Activated T-cell treated with anti-CD3 and anti-CD28 coated beads, Interleukin-2, amount 50 U/mL, for 4 hours (primary cell): ENCODE data around the gene NR3C2. TPM values are rescaled to one million over a fixed set of nuclear protein-coding genes. Genes with fewer than 3 reads are reported as not detected.
A peak's percentile ranks its signal among the peaks of the same experiment; 100 is the strongest.

Source experiments
- ATAC-seq, 2 donors: fragments of 200-7000 bp; cut with Tn5 transposase; one replicate each; pipeline ENCODE4 v1.10.0; 2021
- DNase-seq: peaks from one replicate; pipeline ENCODE4 v3.0.0-alpha.2; 2020
- H3K27me3 Mint-ChIP-seq: one replicate; pipeline ENCODE4 v1.8.0; 2021; ENCODE audit warnings: low read depth, mixed read lengths
- H3K36me3 Mint-ChIP-seq: one replicate; pipeline ENCODE4 v1.8.0; 2022; ENCODE audit warnings: mixed read lengths; ENCODE audit not compliant: insufficient read depth
- H3K4me1 Mint-ChIP-seq: one replicate; pipeline ENCODE4 v1.8.0; 2021; ENCODE audit warnings: low read depth, mixed read lengths
- H3K4me3 Mint-ChIP-seq: one replicate; pipeline ENCODE4 v1.8.0; 2021; ENCODE audit warnings: mild to moderate bottlenecking, moderate library complexity, mixed read lengths
- H3K9me3 Mint-ChIP-seq: one replicate; pipeline ENCODE4 v1.8.0; 2021; ENCODE audit warnings: mixed read lengths
- total RNA-seq, 3 donors: library from RNA; stranded (reverse); gene quantifications; one replicate each; pipeline ENCODE4 v1.2.1, GENCODE V29; 2021

NR3C2 gene
- total RNA-seq, 3 donors from 2014 or later, result 1.3 to 2.0 (median 1.7) TPM

DNA sequence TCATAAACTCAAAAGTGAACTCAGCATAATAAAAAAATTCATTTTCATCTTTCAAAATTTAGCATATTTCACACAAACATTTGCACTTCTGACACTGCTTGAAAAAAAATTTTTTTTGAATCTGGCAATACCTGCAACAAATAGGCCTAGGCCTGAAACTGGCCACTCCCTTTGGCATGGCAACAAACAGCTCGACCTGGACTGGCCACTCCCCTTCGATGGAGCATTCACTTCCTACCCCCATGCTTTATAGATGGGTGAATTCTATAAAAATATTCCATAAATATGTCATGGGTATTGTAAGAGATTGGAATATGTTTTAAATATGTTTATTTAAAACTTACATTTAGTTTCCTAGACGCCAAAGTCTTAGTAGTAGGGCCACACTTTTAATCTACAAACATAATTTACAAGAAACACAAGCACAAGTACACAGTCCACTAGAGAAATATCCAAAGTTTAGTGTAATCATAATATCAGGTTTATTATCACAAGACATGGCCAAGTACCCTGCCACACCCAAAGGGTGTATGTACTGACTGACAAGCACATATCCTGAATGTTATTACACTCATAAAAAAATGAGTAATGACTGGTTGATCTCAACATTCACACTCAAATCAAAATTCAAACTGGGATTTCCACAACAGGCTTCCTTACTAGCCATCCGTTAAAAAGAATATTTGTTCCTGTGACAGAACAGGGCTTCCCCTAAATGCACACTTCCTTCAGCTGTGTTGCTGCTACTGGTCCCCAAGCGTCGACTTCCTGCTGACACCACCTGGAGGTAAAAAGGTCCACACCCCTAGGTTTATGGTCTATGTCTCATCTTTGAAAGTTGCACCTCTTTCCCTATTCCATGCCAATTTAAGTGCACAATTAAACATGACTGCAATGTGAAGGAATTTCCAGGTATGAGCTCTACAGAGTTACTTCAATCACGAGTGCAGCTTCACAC is 271.5 kb downstream of the NR3C2 start:
- DNase-seq (no peak), ATAC-seq (peak in 1 of 2 donors; percentile 14)
- H3K27me3 Mint-ChIP-seq, result no peaks in the 10 kb centered on the region
- peaks cover 9% of the 10 kb centered on the region for H3K36me3 Mint-ChIP-seq
- no peaks in the 10 kb centered on the region for H3K9me3 Mint-ChIP-seq
- no peak overlapping the region for H3K4me3 Mint-ChIP-seq
- H3K4me1 Mint-ChIP-seq, result peaks cover 21% of the 10 kb centered on the region

DNA sequence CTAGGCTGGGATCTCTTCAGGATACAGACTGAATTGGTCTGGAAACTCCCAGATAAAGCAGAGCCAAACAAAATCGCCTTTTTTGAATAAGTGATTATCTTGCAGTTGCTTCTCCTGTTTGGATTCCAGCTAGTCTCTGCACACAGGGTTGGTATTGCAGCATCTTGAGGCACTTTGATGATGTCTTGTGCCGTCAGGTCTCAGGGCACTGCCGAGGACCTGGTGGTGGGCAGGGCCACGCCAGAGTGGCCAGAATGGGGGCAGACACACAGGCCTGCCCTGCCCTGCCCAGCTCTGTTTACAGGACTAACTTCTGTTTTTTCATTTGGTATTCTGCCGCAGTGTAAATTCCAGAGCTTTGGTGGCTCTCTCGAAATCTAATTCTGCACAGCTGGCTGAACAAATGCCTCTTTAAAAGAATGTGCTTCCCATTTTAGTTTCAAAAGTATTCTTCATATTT is 276.1 kb downstream of the NR3C2 start:
- ATAC-seq, result no peak
- H3K9me3 Mint-ChIP-seq, result no peaks in the 10 kb centered on the region
- H3K4me1 Mint-ChIP-seq, result peaks cover 10% of the 10 kb centered on the region
- DNase-seq, result no peak
- no peaks in the 10 kb centered on the region for H3K36me3 Mint-ChIP-seq
- H3K27me3 Mint-ChIP-seq, result no peaks in the 10 kb centered on the region
- H3K4me3 Mint-ChIP-seq, result no peak overlapping the region

- Mint-ChIP-seq H3K4me3 (no peak overlapping the region), H3K27me3 (no peaks in the 10 kb centered on the region), H3K36me3 (no peaks in the 10 kb centered on the region), H3K4me1 (peaks cover 4% of the 10 kb centered on the region), H3K9me3 (no peaks in the 10 kb centered on the region)
- no peak for DNase-seq
- ATAC-seq, result no peak
Measured at GRCh38 chr4:148164557-148164956, 277.7 kb downstream of the NR3C2 start.

DNA sequence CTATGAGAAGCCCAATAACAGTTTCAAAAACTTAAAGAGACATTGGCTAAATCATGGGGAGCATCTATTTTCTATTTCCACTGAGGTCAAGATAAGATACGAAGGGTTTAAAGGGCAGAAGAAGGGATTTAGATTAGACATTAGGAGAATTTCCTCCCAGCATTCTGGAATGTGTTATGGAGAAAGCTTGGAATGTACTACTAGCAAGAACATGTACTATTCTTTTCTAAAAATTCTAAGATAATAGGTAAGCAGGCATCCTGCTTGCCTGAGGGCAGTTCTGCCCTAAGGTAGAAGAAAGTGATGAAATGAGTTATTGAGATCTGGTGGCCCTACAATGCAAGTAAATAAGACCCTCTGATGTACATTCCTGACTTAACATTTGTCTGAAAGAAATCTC is 279.2 kb downstream of the NR3C2 start:
- no peak for ATAC-seq
- no peak overlapping the region for H3K4me3 Mint-ChIP-seq
- peaks cover 4% of the 10 kb centered on the region for H3K4me1 Mint-ChIP-seq
- no peak for DNase-seq
- H3K36me3 Mint-ChIP-seq, result no peaks in the 10 kb centered on the region
- H3K27me3 Mint-ChIP-seq, result no peaks in the 10 kb centered on the region
- H3K9me3 Mint-ChIP-seq, result no peaks in the 10 kb centered on the region

- no peaks in the 10 kb centered on the region for H3K9me3 Mint-ChIP-seq
- DNase-seq, result no peak
Measured at GRCh38 chr4:148162519-148162918, 279.7 kb downstream of the NR3C2 start.

GRCh38 chr4:148161601-148162000 is 280.6 kb downstream of the NR3C2 start:
- H3K4me3 Mint-ChIP-seq, result no peak overlapping the region
- peaks cover 4% of the 10 kb centered on the region for H3K4me1 Mint-ChIP-seq
- no peak for ATAC-seq
- H3K9me3 Mint-ChIP-seq, result no peaks in the 10 kb centered on the region
- H3K36me3 Mint-ChIP-seq, result no peaks in the 10 kb centered on the region
- no peaks in the 10 kb centered on the region for H3K27me3 Mint-ChIP-seq
- no peak for DNase-seq

More at GRCh38 chr4:148162519-148162918, 279.7 kb downstream of the NR3C2 start:
- no peak for ATAC-seq
- Mint-ChIP-seq H3K36me3 (no peaks in the 10 kb centered on the region), H3K27me3 (no peaks in the 10 kb centered on the region), H3K4me3 (no peak overlapping the region), H3K4me1 (peaks cover 4% of the 10 kb centered on the region)

DNA sequence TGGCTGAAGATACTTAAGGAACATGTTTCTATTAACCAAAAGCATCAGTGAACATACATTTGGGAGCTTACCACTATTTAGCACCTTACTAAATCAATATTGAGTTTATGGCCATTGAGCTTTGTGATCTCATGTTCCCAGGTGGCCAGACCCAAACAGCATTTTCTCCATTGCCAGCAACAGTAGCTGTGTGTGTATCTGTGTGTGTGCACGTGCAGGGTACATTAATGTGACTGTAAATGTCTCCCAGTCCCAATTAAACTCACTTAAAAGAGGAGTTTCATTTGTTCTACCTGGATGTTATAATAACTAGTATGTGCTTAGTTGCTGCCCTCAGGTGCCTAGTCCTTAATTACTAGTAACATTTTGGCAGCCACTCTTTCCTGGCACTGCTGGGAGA is 282.4 kb downstream of the NR3C2 start:
- no peaks in the 10 kb centered on the region for H3K27me3 Mint-ChIP-seq
- peaks cover 2% of the 10 kb centered on the region for H3K36me3 Mint-ChIP-seq
- no peak overlapping the region for H3K4me3 Mint-ChIP-seq
- peaks cover 4% of the 10 kb centered on the region for H3K4me1 Mint-ChIP-seq
- DNase-seq (no peak), ATAC-seq (no peak)
- H3K9me3 Mint-ChIP-seq, result no peaks in the 10 kb centered on the region

- no peak overlapping the region for H3K4me3 Mint-ChIP-seq
- no peaks in the 10 kb centered on the region for H3K4me1 Mint-ChIP-seq
- ATAC-seq (no peak), DNase-seq (no peak)
- H3K27me3 Mint-ChIP-seq, result no peaks in the 10 kb centered on the region
- no peaks in the 10 kb centered on the region for H3K9me3 Mint-ChIP-seq
- H3K36me3 Mint-ChIP-seq, result peaks cover 14% of the 10 kb centered on the region
Measured at GRCh38 chr4:148154769-148155168, 287.4 kb downstream of the NR3C2 start.

DNA sequence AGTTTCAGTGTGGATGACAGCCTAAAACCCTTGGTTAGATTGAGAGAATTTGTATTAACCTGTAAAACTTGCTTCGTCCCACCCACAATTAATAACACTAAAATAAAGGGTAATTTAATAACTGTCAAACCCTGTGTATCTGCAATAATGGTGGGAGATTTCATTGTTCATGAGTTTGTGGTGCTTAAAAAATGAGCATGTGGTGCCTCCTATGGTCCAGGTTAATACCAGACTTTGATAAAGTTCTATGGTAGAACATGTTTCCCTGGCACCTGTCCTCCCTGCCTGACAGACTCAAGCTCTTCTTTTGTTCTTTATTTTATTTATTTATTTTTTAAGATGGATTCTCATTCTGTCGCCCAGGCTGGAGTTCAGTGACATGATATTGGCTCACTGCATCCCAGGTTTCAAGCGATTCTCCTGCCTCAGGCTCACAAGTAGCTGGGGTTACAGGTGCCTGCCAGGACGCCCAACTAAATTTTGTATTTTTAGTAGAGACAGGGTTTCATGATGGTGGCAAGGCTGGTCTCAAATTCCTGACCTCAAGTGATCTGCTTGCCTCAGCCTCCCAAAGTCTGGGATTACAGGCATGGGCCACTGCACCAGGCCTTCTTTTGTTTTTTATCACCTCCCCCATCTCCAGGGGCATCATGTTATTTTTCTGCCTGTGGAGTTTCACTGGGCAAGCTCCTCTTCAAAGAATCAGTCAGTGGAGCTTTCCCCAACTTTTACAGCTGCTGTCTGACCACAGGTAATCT is 289.2 kb downstream of the NR3C2 start:
- ATAC-seq, result no peak
- no peaks in the 10 kb centered on the region for H3K27me3 Mint-ChIP-seq
- peaks cover 20% of the 10 kb centered on the region for H3K36me3 Mint-ChIP-seq

GRCh38 chr4:148151806-148152205 is 290.4 kb downstream of the NR3C2 start:
- no peaks in the 10 kb centered on the region for H3K9me3 Mint-ChIP-seq

More for the DNA sequence above, 289.2 kb downstream of the NR3C2 start:
- Mint-ChIP-seq H3K9me3 (no peaks in the 10 kb centered on the region), H3K4me3 (no peak overlapping the region), H3K4me1 (no peaks in the 10 kb centered on the region)
- no peak for DNase-seq

DNA sequence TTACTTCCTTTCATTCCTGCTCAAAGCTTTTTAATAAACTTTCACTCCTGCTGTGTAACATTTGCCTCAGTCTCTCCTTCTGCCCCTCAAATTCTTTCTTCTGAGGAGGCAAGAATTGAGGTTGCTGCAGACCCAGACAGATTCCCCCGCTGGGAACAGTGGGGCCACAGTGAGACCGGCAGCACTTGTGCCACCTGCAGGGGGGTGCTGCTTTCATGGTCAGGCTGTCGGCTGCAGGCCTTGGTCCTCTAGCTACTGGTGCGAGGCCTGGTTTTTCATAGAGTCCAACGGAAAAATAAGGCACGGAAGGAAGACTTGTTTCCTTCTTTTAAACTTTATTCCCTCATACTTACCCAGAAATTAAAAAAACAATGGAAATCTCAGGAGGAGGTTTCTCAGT is 296.7 kb downstream of the NR3C2 start:
- no peaks in the 10 kb centered on the region for H3K9me3 Mint-ChIP-seq
- peaks cover 36% of the 10 kb centered on the region for H3K36me3 Mint-ChIP-seq
- ATAC-seq (no peak), DNase-seq (no peak)
- no peaks in the 10 kb centered on the region for H3K4me1 Mint-ChIP-seq
- no peak overlapping the region for H3K4me3 Mint-ChIP-seq
- no peaks in the 10 kb centered on the region for H3K27me3 Mint-ChIP-seq

More at GRCh38 chr4:148151806-148152205, 290.4 kb downstream of the NR3C2 start:
- Mint-ChIP-seq H3K4me3 (no peak overlapping the region), H3K4me1 (no peaks in the 10 kb centered on the region), H3K36me3 (peaks cover 26% of the 10 kb centered on the region), H3K27me3 (no peaks in the 10 kb centered on the region)
- ATAC-seq (no peak), DNase-seq (no peak)

DNA sequence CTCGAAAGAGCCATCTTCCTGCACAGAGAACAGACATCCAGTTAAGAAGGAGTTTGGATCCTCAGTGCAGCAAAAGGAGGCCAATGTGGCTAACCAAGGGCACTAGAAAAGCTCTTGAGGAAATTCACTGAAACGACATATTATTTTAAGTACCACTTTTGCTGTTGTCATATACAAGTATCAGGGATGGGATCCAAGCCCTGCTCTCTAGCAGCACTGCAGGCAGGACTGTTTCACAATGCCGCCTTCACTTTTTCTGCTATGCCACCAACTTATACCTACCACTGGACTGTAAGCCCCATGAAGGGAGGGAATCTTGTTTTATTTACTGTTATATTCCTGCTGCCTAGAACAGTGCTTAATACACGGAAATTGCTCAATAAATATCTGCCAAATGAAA is 299.0 kb downstream of the NR3C2 start:
- ATAC-seq (no peak), DNase-seq (no peak)
- Mint-ChIP-seq H3K9me3 (no peaks in the 10 kb centered on the region), H3K27me3 (no peaks in the 10 kb centered on the region), H3K36me3 (peaks cover 39% of the 10 kb centered on the region), H3K4me1 (no peaks in the 10 kb centered on the region), H3K4me3 (no peak overlapping the region)

- H3K4me1 Mint-ChIP-seq, result no peaks in the 10 kb centered on the region
- H3K4me3 Mint-ChIP-seq, result no peak overlapping the region
- DNase-seq (no peak), ATAC-seq (no peak)
- H3K36me3 Mint-ChIP-seq, result peaks cover 31% of the 10 kb centered on the region
- no peaks in the 10 kb centered on the region for H3K9me3 Mint-ChIP-seq
- H3K27me3 Mint-ChIP-seq, result no peaks in the 10 kb centered on the region
Measured at GRCh38 chr4:148141501-148141900, 300.7 kb downstream of the NR3C2 start.

GRCh38 chr4:148126825-148127224 is 315.4 kb downstream of the NR3C2 start:
- H3K36me3 Mint-ChIP-seq, result peaks cover 34% of the 10 kb centered on the region
- H3K4me1 Mint-ChIP-seq, result no peaks in the 10 kb centered on the region
- no peaks in the 10 kb centered on the region for H3K27me3 Mint-ChIP-seq
- H3K9me3 Mint-ChIP-seq, result peaks cover 23% of the 10 kb centered on the region
- no peak overlapping the region for H3K4me3 Mint-ChIP-seq
- DNase-seq, result no peak
- no peak for ATAC-seq
